ENCODE data around the gene EZH2. TPM values are rescaled to one million over a fixed set of nuclear protein-coding genes. Genes with fewer than 3 reads are reported as not detected.

EZH2 gene
- total and polyA plus RNA-seq, 2 of the 4 experiments (the other 2 are of a cell fraction) = 13.1 to 19.8 TPM

DNA sequence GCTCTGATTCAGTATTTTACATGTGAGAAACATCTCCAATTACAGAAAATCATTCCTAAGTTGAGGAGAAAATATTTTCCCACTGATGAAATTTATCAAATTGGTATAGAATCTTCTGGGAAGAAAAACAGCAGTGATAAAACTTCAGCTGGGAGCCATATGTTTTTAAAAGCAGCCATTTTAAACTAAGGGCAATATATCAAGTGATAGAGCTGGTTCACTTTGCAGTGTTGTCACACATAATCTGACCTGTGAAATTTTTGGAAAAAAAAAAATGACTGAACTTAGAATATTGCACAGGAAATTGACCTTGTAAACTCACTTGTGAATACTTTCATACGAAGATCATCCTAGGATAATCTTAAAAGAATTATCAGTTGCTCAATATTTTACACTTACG is 10.5 kb upstream of the EZH2 start:
- Histone ChIP-seq H4K91ac (ENCODE audit: insufficient read depth, low read depth, low read length) (no peak overlapping the region), H2BK5ac (ENCODE audit: low read depth, low read length, poor library complexity, severe bottlenecking) (no peak overlapping the region), H3K9me1 (ENCODE audit: insufficient read depth, low read length) (no peaks in the 10 kb centered on the region), H4K8ac (ENCODE audit: low read depth in 2 of 2, low read length in 2 of 2) (no peak overlapping the region), H4K20me1 (ENCODE audit: insufficient read depth, low read length) (no peaks in the 10 kb centered on the region), H3K9me3 (ENCODE audit: control insufficient read depth, insufficient read depth, low read length) (no peaks in the 10 kb centered on the region), H3K4me1 (ENCODE audit: control insufficient read depth, insufficient read depth, low read length) (no peaks in the 10 kb centered on the region; the same call in 1 of the 2 replicates), H2AK9ac (replicated peaks; ENCODE audit: low read depth, low read length, poor library complexity) (no peak overlapping the region), H3K14ac (replicated peaks; ENCODE audit: low read depth, low read length) (no peak overlapping the region), H3K4ac (ENCODE audit: low read depth, low read length) (no peak overlapping the region), H3K18ac (ENCODE audit: low read depth, low read length) (no peak overlapping the region), H3K79me1 (ENCODE audit: low read depth in 1 of 2, low read length in 2 of 2) (no peaks in the 10 kb centered on the region), H2BK20ac (ENCODE audit: low read depth, low read length) (no peak overlapping the region), H4K5ac (ENCODE audit: low read depth, low read length) (no peak overlapping the region), H3K27me3 (ENCODE audit: control insufficient read depth, insufficient read depth, low read length) (peaks cover 4% of the 10 kb centered on the region), H2BK120ac (ENCODE audit: low read depth, low read length) (no peak overlapping the region), H3K4me3 (ENCODE audit: insufficient read depth, low read depth, low read length) (no peak overlapping the region), H2AK5ac (ENCODE audit: low read depth, low read length) (no peak overlapping the region), H3K4me2 (ENCODE audit: low read depth, low read length) (no peak overlapping the region), H3K56ac (ENCODE audit: extremely low read depth, insufficient read depth, low read length) (no peak overlapping the region), H2AFZ (replicated peaks; ENCODE audit: low read length, poor library complexity) (no peak overlapping the region), H3K27ac (ENCODE audit: insufficient read depth, low read length) (no peak overlapping the region), H3K23ac (ENCODE audit: low read depth, low read length) (no peak overlapping the region), H3K36me3 (ENCODE audit: control insufficient read depth, insufficient read depth, low read length) (no peaks in the 10 kb centered on the region), H3K9ac (ENCODE audit: low read depth, low read length) (no peak overlapping the region), H2BK15ac (ENCODE audit: low read depth, low read length) (no peak overlapping the region)
- no CpG with 5 or more reads among the region's 2 CpGs for WGBS, 2 experiments (ENCODE audit: extremely low coverage in 2 of 2, insufficient read length in 1 of 2)
- CTCF ChIA-PET = no interaction called here
- POLR2A ChIA-PET (ENCODE audit: unreplicated experiment) = no interaction called here
- in situ Hi-C loops (cut with MboI; ENCODE audit: low sequenced_read_pairs) = no loop called here
- dilution Hi-C loops (cut with HindIII; ENCODE audit: low sequenced_read_pairs, unreplicated experiment) = no loop called here
- TF ChIP-seq POLR2A (IDR thresholded peaks at IDR 0.05; ENCODE audit: low read depth, low read length) (no peak), NFE2L2 (IDR thresholded peaks at IDR 0.05; ENCODE audit: low read depth, low read length) (no peak), CHD1 (IDR thresholded peaks at IDR 0.05; ENCODE audit: low read depth, low read length) (no peak), CEBPB (IDR thresholded peaks at IDR 0.05; ENCODE audit: low read depth, low read length) (no peak), BHLHE40 (IDR thresholded peaks at IDR 0.05; ENCODE audit: low read depth, low read length) (no peak), MAFK (IDR thresholded peaks at IDR 0.05; ENCODE audit: low read depth, low read length) (no peak), RFX5 (IDR thresholded peaks at IDR 0.05; ENCODE audit: low read depth, low read length) (no peak), FOS (IDR thresholded peaks at IDR 0.05; ENCODE audit: low read depth, low read length) (no peak), MAZ (IDR thresholded peaks at IDR 0.05; ENCODE audit: borderline replicate concordance, low read depth, low read length) (no peak), RCOR1 (IDR thresholded peaks at IDR 0.05; ENCODE audit: insufficient replicate concordance, low read length) (no peak), RAD21 (IDR thresholded peaks at IDR 0.05; ENCODE audit: low read length) (no peak), SMC3 (IDR thresholded peaks at IDR 0.05; ENCODE audit: low read depth, low read length) (no peak), MXI1 (IDR thresholded peaks at IDR 0.05; ENCODE audit: borderline replicate concordance, low read depth, low read length) (no peak)
- TF ChIP-seq, protein P1, sequence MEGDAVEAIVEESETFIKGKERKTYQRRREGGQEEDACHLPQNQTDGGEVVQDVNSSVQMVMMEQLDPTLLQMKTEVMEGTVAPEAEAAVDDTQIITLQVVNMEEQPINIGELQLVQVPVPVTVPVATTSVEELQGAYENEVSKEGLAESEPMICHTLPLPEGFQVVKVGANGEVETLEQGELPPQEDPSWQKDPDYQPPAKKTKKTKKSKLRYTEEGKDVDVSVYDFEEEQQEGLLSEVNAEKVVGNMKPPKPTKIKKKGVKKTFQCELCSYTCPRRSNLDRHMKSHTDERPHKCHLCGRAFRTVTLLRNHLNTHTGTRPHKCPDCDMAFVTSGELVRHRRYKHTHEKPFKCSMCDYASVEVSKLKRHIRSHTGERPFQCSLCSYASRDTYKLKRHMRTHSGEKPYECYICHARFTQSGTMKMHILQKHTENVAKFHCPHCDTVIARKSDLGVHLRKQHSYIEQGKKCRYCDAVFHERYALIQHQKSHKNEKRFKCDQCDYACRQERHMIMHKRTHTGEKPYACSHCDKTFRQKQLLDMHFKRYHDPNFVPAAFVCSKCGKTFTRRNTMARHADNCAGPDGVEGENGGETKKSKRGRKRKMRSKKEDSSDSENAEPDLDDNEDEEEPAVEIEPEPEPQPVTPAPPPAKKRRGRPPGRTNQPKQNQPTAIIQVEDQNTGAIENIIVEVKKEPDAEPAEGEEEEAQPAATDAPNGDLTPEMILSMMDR (conservative IDR thresholded peaks at IDR 0.05; ENCODE audit: low read depth, low read length) = no peak
- TF ChIP-seq, protein P2, sequence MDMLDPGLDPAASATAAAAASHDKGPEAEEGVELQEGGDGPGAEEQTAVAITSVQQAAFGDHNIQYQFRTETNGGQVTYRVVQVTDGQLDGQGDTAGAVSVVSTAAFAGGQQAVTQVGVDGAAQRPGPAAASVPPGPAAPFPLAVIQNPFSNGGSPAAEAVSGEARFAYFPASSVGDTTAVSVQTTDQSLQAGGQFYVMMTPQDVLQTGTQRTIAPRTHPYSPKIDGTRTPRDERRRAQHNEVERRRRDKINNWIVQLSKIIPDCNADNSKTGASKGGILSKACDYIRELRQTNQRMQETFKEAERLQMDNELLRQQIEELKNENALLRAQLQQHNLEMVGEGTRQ (IDR thresholded peaks at IDR 0.05; ENCODE audit: low read depth, low read length) = no peak
- TF ChIP-seq, protein P3, sequence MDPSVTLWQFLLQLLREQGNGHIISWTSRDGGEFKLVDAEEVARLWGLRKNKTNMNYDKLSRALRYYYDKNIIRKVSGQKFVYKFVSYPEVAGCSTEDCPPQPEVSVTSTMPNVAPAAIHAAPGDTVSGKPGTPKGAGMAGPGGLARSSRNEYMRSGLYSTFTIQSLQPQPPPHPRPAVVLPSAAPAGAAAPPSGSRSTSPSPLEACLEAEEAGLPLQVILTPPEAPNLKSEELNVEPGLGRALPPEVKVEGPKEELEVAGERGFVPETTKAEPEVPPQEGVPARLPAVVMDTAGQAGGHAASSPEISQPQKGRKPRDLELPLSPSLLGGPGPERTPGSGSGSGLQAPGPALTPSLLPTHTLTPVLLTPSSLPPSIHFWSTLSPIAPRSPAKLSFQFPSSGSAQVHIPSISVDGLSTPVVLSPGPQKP (IDR thresholded peaks at IDR 0.05; ENCODE audit: borderline replicate concordance, low read depth, low read length) = no peak
- no TSS peak for BruUV-seq (replicated peaks)
- ATAC-seq (ENCODE audit: low read depth) = no peak
- intact Hi-C loops (cut with micrococcal nuclease) = no loop called here
- DNase-seq = no peak
